Breast epithelium (tissue), 4 donors: ENCODE results near the gene MARCOL. TPM values are rescaled to one million over a fixed set of nuclear protein-coding genes. Genes with fewer than 3 reads are reported as not detected.

ENCODE experiments used
- DNase-seq, 2 donors: peaks; one replicate each; pipeline ENCODE4 v3.0.0-alpha.2; 2019; ENCODE audit warnings: low spot score in 2 of 2
- H3K27ac ChIP-seq, 2 donors: fragments of 200-600 bp; sonication (generic) in 1 of 2; one replicate each; pipeline ENCODE4 v1.5.1; 2016 to 2019; ENCODE audit warnings: mild to moderate bottlenecking in 1 of 2
- H3K27me3 ChIP-seq, 2 donors: fragments of 200-600 bp; sonication (generic) in 1 of 2; one replicate each; pipeline versions ENCODE4 v1.5.1 to v1.6.0; 2017 to 2019; ENCODE audit warnings: control low read depth in 1 of 2, mild to moderate bottlenecking in 1 of 2
- H3K36me3 ChIP-seq: fragments of 200-600 bp; one replicate; pipeline ENCODE4 v1.5.1; 2019
- H3K4me1 ChIP-seq, 2 donors: fragments of 200-600 bp; sonication (generic); one replicate each; pipeline ENCODE4 v1.5.1; 2016 to 2019; ENCODE audit warnings: control low read depth in 1 of 2
- H3K4me3 ChIP-seq, 3 donors: fragments of 200-600 bp; sonication (generic); 1 replicate in 2 of 3; 2 replicates in 1 of 3; pipeline ENCODE4 v1.5.1; 2016 to 2019; ENCODE audit warnings: mild to moderate bottlenecking in 3 of 3, moderate library complexity in 2 of 3
- H3K9me3 ChIP-seq, 2 donors: fragments of 200-600 bp; sonication (generic) in 1 of 2; one replicate each; pipeline ENCODE4 v1.5.1; 2016 to 2019; ENCODE audit warnings: control low read depth in 1 of 2
- CTCF ChIP-seq, 3 donors: fragments of 450-650 bp; IDR thresholded peaks; one replicate each; pipeline ENCODE4 v1.5.1; 2016 to 2017; ENCODE audit warnings: antibody characterized with exemption in 3 of 3, mild to moderate bottlenecking in 3 of 3, moderate library complexity in 3 of 3
- POLR2A ChIP-seq: fragments of 450-650 bp; IDR thresholded peaks from one replicate; pipeline ENCODE4 v1.6.1; 2016; ENCODE audit warnings: antibody characterized with exemption, mild to moderate bottlenecking, moderate library complexity
- POLR2AphosphoS5 ChIP-seq, 3 donors: sonication (generic); formaldehyde crosslinking; IDR thresholded peaks; one replicate each; pipeline ENCODE4 v1.6.1; 2017; ENCODE audit warnings: antibody characterized with exemption in 3 of 3
- intact Hi-C: fragments of 100-400 bp; cut with DNase I; formaldehyde crosslinking; loops from one replicate; pipeline ENCODE4 v1.15.1; 2023; ENCODE audit warnings: low total_unique reads
- total RNA-seq, 3 donors: library from RNA; depleted of rRNA; stranded (reverse); fragments of >200 nt; gene quantifications; one replicate each; pipeline ENCODE4 v1.1.0, GENCODE V29; 2016

The MARCOL gene
- total RNA-seq, 3 donors from 2014 or later, result not detected

DNA sequence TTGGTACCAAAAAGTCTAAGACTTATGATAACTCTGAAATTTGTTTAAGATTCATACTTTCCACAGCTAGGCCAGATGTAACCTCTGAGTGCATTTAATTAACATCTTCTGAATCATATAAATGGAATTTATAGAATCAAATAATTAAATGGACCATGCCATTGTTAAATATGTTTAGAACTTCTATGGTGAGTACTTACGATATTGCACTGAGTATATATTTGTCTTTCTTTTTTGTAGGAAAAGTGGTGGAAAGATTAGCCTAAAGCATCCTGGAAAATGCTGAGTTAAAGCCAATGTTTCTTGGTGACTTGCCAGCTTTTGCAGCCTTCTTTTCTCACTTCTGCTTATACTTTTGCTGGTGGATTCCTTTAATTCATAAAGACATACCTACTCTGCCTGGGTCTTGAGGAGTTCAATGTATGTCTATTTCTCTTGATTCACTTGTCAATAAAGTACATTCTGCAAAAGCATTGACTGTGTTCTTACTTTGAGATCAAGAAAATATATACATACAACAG, 23.6 kb upstream of the MARCOL start:
- no peaks in the 10 kb centered on the region for H3K9me3 ChIP-seq
- intact Hi-C loops, result no loop called here
- no peaks in the 10 kb centered on the region for H3K27me3 ChIP-seq
- no peaks in the 10 kb centered on the region for H3K36me3 ChIP-seq
- DNase-seq, result no peak
- H3K4me1 ChIP-seq, result no peaks in the 10 kb centered on the region
- H3K27ac ChIP-seq, result no peak overlapping the region
- no peak overlapping the region for H3K4me3 ChIP-seq
- TF ChIP-seq POLR2AphosphoS5 (IDR thresholded peaks at IDR 0.05) (no peak), POLR2A (no peak), CTCF (IDR thresholded peaks at IDR 0.05) (no peak)

GRCh38 chr5:148221508-148221907, 16.8 kb upstream of the MARCOL start:
- no peaks in the 10 kb centered on the region for H3K9me3 ChIP-seq
- TF ChIP-seq POLR2AphosphoS5 (IDR thresholded peaks at IDR 0.05) (no peak), CTCF (IDR thresholded peaks at IDR 0.05) (no peak), POLR2A (no peak)
- no peak for DNase-seq
- H3K4me3 ChIP-seq, result no peak overlapping the region
- no peaks in the 10 kb centered on the region for H3K4me1 ChIP-seq
- no peaks in the 10 kb centered on the region for H3K36me3 ChIP-seq
- no peaks in the 10 kb centered on the region for H3K27me3 ChIP-seq
- H3K27ac ChIP-seq, result no peak overlapping the region
- intact Hi-C loops, result no loop called here

GRCh38 chr5:148224117-148224742, 14.1 kb upstream of the MARCOL start:
- DNase-seq, result no peak
- no peaks in the 10 kb centered on the region for H3K27me3 ChIP-seq
- H3K4me3 ChIP-seq, result no peak overlapping the region
- no peak overlapping the region for H3K27ac ChIP-seq
- H3K4me1 ChIP-seq, result no peaks in the 10 kb centered on the region
- H3K36me3 ChIP-seq, result no peaks in the 10 kb centered on the region
- TF ChIP-seq CTCF (IDR thresholded peaks at IDR 0.05), result no peak
- TF ChIP-seq POLR2A, result no peak
- no peak for TF ChIP-seq POLR2AphosphoS5 (IDR thresholded peaks at IDR 0.05)
- intact Hi-C loops, result no loop called here
- H3K9me3 ChIP-seq, result no peaks in the 10 kb centered on the region

- Histone ChIP-seq H3K4me3 (no peak overlapping the region), H3K9me3 (no peaks in the 10 kb centered on the region), H3K27me3 (no peaks in the 10 kb centered on the region), H3K36me3 (no peaks in the 10 kb centered on the region), H3K4me1 (no peaks in the 10 kb centered on the region), H3K27ac (no peak overlapping the region)
- DNase-seq, result no peak
- intact Hi-C loops, result no loop called here
- TF ChIP-seq POLR2A, result no peak
Measured at GRCh38 chr5:148228392-148228984, 9.8 kb upstream of the MARCOL start.

DNA sequence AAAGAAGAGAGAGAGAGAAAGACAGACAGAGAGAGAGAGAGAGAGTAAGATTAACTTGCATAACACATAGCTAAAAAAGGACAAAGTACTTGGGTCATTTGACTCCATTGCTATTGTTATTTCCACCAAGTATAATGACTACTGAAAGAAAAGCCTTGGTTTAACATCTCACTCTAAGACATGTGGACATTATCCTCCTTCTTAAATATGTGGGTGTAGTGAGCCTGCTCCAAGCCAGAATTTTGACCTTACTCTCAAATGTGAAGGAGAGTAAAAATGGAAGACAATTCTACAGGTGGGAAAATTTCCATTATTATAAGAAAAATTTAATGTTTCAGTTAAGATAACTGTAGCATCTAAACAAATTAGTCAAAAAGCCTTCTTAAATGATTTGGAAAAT, 8.5 kb upstream of the MARCOL start:
- Histone ChIP-seq H3K27ac (no peak overlapping the region), H3K27me3 (no peaks in the 10 kb centered on the region), H3K36me3 (no peaks in the 10 kb centered on the region), H3K4me3 (no peak overlapping the region), H3K4me1 (no peaks in the 10 kb centered on the region), H3K9me3 (no peaks in the 10 kb centered on the region)
- DNase-seq, result no peak
- intact Hi-C loops, result no loop called here
- TF ChIP-seq CTCF (IDR thresholded peaks at IDR 0.05) (no peak), POLR2A (no peak)
